A549 (cell line): ENCODE results near the gene TM4SF20.

Source experiments
- BHLHE40 ChIP-seq: IDR thresholded peaks from 2 replicates; pipeline ENCODE4 v1.6.1; 2012; ENCODE audit warnings: low read depth, low read length, inconsistent platforms
- CBX8 ChIP-seq: fragments of 200-600 bp; sonication (generic); IDR thresholded peaks from 2 replicates; pipeline ENCODE4 v1.6.1; 2016
- CTCF ChIP-seq: fragments of >200 bp; sonication (Bioruptor Twin); formaldehyde crosslinking; IDR thresholded peaks from 3 replicates; pipeline ENCODE4 v1.5.1; 2016
- ELK1 ChIP-seq: fragments of 150-350 bp; IDR thresholded peaks from 2 replicates; pipeline ENCODE4 v1.6.1; 2014; ENCODE audit warnings: low read depth, mild to moderate bottlenecking, low read length
- MYC ChIP-seq: IDR thresholded peaks from 2 replicates; pipeline ENCODE4 v1.6.1; 2012; ENCODE audit warnings: mild to moderate bottlenecking, inconsistent platforms, low read length, improper control_type of control experiment, borderline replicate concordance
- POLR2AphosphoS2 ChIP-seq: conservative IDR thresholded peaks from 2 replicates; pipeline ENCODE4 v1.6.1; 2012; ENCODE audit warnings: low read length, improper control_type of control experiment, inconsistent platforms
- RAD21 ChIP-seq, 2 experiments: fragments of >200 bp in 1 of 2; sonication (Bioruptor Twin) in 1 of 2; formaldehyde crosslinking in 1 of 2; IDR thresholded peaks in 1 of 2; conservative IDR thresholded peaks in 1 of 2; 2 replicates in 1 of 2; 3 replicates in 1 of 2; pipeline ENCODE4 v1.6.1; 2012 to 2018; ENCODE audit warnings: inconsistent platforms in 1 of 2
- SMC3 ChIP-seq: fragments of >200 bp; sonication (Bioruptor Twin); formaldehyde crosslinking; IDR thresholded peaks from 3 replicates; pipeline ENCODE4 v1.6.1; 2018; ENCODE audit warnings: inconsistent platforms
- SREBF2 ChIP-seq: fragments of 450-650 bp; IDR thresholded peaks from 2 replicates; pipeline ENCODE4 v1.6.1; 2014; ENCODE audit warnings: mild to moderate bottlenecking, moderate library complexity
- ZFP36 ChIP-seq: fragments of 450-650 bp; IDR thresholded peaks from 2 replicates; pipeline ENCODE4 v1.6.1; 2014; ENCODE audit warnings: borderline replicate concordance; ENCODE audit not compliant: partially characterized antibody

DNA sequence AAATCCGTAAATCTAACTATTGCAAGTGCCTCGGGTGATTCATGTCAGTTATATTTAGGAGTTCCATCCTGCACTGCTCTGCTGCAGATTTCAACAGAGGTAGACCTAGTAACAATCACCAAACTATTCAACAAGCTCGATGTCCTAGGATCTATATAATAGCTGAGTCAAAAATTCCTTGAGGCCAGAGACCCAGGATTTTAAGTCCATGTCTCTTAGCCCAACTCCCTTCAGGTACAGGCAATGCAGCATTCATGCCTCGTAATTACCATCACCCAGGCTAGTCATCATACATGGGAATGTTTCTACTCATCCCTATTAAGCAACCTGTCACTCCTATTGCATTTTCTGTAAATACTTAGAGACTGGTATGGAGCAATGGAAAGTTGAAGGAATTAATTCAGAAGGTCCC is 729 bp downstream of the TM4SF20 start:
- TF ChIP-seq ZFP36 (no peak), SMC3 (0 out of 3 replicates have a peak, but pooled peaks have one; percentile 12), CBX8 (no peak), ELK1 (no peak), CTCF (no peak), SREBF2 (no peak), POLR2AphosphoS2 (no peak), BHLHE40 (no peak), RAD21 (conservative IDR thresholded peaks at IDR 0.05 in 1 of 2, IDR thresholded peaks at IDR 0.05 in 1 of 2) (0 out of 5 replicates have a peak, but pooled peaks of 1 of the 2 experiments have one; percentile 12), MYC (no peak)
